WTC11 (cell line): Measurements from ENCODE around the gene RAPGEF1. TPM values are rescaled to one million over a fixed set of nuclear protein-coding genes. Genes with fewer than 3 reads are reported as not detected.

ENCODE experiments used
- ATAC-seq: fragments of 200-7000 bp; cut with Tn5 transposase; 2 replicates; pipeline ENCODE4 v1.10.0; 2021; ENCODE audit warnings: mild to moderate bottlenecking, moderate library complexity
- CTCF ChIA-PET: fragments of 300-600 bp; sonication (Branson Sonifier 250); formaldehyde crosslinking; loops from one replicate; lab custom pipeline; 2021; ENCODE audit warnings: antibody characterized with exemption; lab: Charles Lee
- POLR2A ChIA-PET: fragments of 350-600 bp; sonication (Branson Sonifier 250); formaldehyde crosslinking; loops from one replicate; lab custom pipeline; 2021; ENCODE audit warnings: antibody characterized with exemption; lab: Charles Lee
- DNase-seq: peaks from one replicate; pipeline ENCODE4 v3.0.0; 2021; ENCODE audit warnings: low spot score
- H3K27ac Mint-ChIP-seq: 2 replicates; pipeline ENCODE4 v1.8.0; 2021; ENCODE audit warnings: mixed read lengths
- H3K27me3 Mint-ChIP-seq: 2 replicates; pipeline ENCODE4 v1.8.0; 2021; ENCODE audit warnings: low read depth, mild to moderate bottlenecking, moderate library complexity, mixed read lengths
- H3K36me3 Mint-ChIP-seq: 2 replicates; pipeline ENCODE4 v1.8.0; 2021; ENCODE audit warnings: mixed read lengths
- H3K4me1 Mint-ChIP-seq: 2 replicates; pipeline ENCODE4 v1.8.0; 2022; ENCODE audit warnings: mixed read lengths
- H3K4me3 Mint-ChIP-seq: 2 replicates; pipeline ENCODE4 v1.8.0; 2021; ENCODE audit warnings: mild to moderate bottlenecking, moderate library complexity, mixed read lengths
- H3K9me3 Mint-ChIP-seq: 2 replicates; pipeline ENCODE4 v1.8.0; 2021; ENCODE audit warnings: mixed read lengths
- ATF1 ChIP-seq: sonication (generic); formaldehyde crosslinking; IDR thresholded peaks from 2 replicates; pipeline ENCODE4 v1.8.1; 2023; ENCODE audit warnings: mild to moderate bottlenecking, moderate library complexity, missing genetic modification reagents
- ATF6 ChIP-seq: sonication (generic); formaldehyde crosslinking; IDR thresholded peaks from 2 replicates; pipeline ENCODE4 v1.8.1; 2023; ENCODE audit warnings: mild to moderate bottlenecking, missing genetic modification reagents
- CTCF ChIP-seq: fragments of 200-600 bp; IDR thresholded peaks from 2 replicates; pipeline ENCODE4 v1.8.0; 2022; ENCODE audit warnings: antibody characterized with exemption
- E2F4 ChIP-seq: sonication (generic); formaldehyde crosslinking; IDR thresholded peaks from 2 replicates; pipeline ENCODE4 v1.8.1; 2022; ENCODE audit warnings: low read depth, mild to moderate bottlenecking, moderate library complexity, missing genetic modification reagents, borderline replicate concordance
- EMX1 ChIP-seq: fragments of 250-450 bp; sonication (Bioruptor Pico); IDR thresholded peaks from 2 replicates; pipeline ENCODE4 v1.8.0; 2021; ENCODE audit warnings: mild to moderate bottlenecking
- FOXK1 ChIP-seq: sonication (generic); formaldehyde crosslinking; IDR thresholded peaks from 2 replicates; pipeline ENCODE4 v1.8.0; 2022; ENCODE audit warnings: mild to moderate bottlenecking, moderate library complexity, missing genetic modification reagents
- FOXP1 ChIP-seq: sonication (generic); formaldehyde crosslinking; IDR thresholded peaks from 2 replicates; pipeline ENCODE4 v1.8.0; 2022; ENCODE audit warnings: missing genetic modification reagents, mild to moderate bottlenecking, moderate library complexity, borderline replicate concordance
- GRHL2 ChIP-seq: fragments of 250-450 bp; sonication (Bioruptor Pico); IDR thresholded peaks from 2 replicates; pipeline ENCODE4 v1.8.0; 2022; ENCODE audit warnings: mild to moderate bottlenecking, moderate library complexity; ENCODE audit not compliant: insufficient replicate concordance, severe bottlenecking
- HMGA2 ChIP-seq: fragments of 250-450 bp; sonication (Bioruptor Pico); IDR thresholded peaks from 2 replicates; pipeline ENCODE4 v1.4.0; 2021; ENCODE audit warnings: mild to moderate bottlenecking, moderate library complexity
- MAX ChIP-seq: sonication (generic); formaldehyde crosslinking; IDR thresholded peaks from 2 replicates; pipeline ENCODE4 v1.8.0; 2022; ENCODE audit warnings: mild to moderate bottlenecking, missing genetic modification reagents
- MYBL2 ChIP-seq: sonication (generic); formaldehyde crosslinking; IDR thresholded peaks from 2 replicates; pipeline ENCODE4 v1.8.1; 2023; ENCODE audit warnings: mild to moderate bottlenecking, moderate library complexity, missing genetic modification reagents
- NFYB ChIP-seq: sonication (generic); formaldehyde crosslinking; conservative IDR thresholded peaks from 2 replicates; pipeline ENCODE4 v1.8.0; 2022; ENCODE audit warnings: low read depth, missing genetic modification reagents
- NR3C1 ChIP-seq: sonication (generic); formaldehyde crosslinking; conservative IDR thresholded peaks from 2 replicates; pipeline ENCODE4 v1.8.1; 2023; ENCODE audit warnings: low read depth, mild to moderate bottlenecking, missing genetic modification reagents
- RELA ChIP-seq: sonication (generic); formaldehyde crosslinking; IDR thresholded peaks from 2 replicates; pipeline ENCODE4 v1.8.1; 2022; ENCODE audit warnings: missing genetic modification reagents, mild to moderate bottlenecking, borderline replicate concordance
- RORB ChIP-seq: fragments of 250-450 bp; sonication (Bioruptor Pico); IDR thresholded peaks from 2 replicates; pipeline ENCODE4 v1.9.0; 2021; ENCODE audit warnings: mild to moderate bottlenecking
- SMAD4 ChIP-seq: sonication (generic); formaldehyde crosslinking; IDR thresholded peaks from 2 replicates; pipeline ENCODE4 v1.8.0; 2022; ENCODE audit warnings: mild to moderate bottlenecking, missing genetic modification reagents
- TCF7 ChIP-seq: sonication (generic); formaldehyde crosslinking; IDR thresholded peaks from 2 replicates; pipeline ENCODE4 v1.8.0; 2022; ENCODE audit warnings: mild to moderate bottlenecking, low read depth, missing genetic modification reagents, moderate library complexity
- ZNF121 ChIP-seq: sonication (generic); formaldehyde crosslinking; IDR thresholded peaks from 2 replicates; pipeline ENCODE4 v1.8.0; 2023; ENCODE audit warnings: missing genetic modification reagents
- ZNF423 ChIP-seq: fragments of 250-450 bp; sonication (Bioruptor Pico); IDR thresholded peaks from 2 replicates; pipeline ENCODE4 v2.1.2; 2022; ENCODE audit warnings: mild to moderate bottlenecking, moderate library complexity
- ZNF425 ChIP-seq: fragments of 250-450 bp; sonication (Bioruptor Pico); conservative IDR thresholded peaks from 2 replicates; pipeline ENCODE4 v1.9.0; 2021; ENCODE audit warnings: mild to moderate bottlenecking
- ZNF512 ChIP-seq: sonication (generic); formaldehyde crosslinking; IDR thresholded peaks from 2 replicates; pipeline ENCODE4 v1.8.1; 2022; ENCODE audit warnings: missing genetic modification reagents, borderline replicate concordance
- ZNF671 ChIP-seq: fragments of 250-450 bp; sonication (Bioruptor Pico); IDR thresholded peaks from 2 replicates; pipeline ENCODE4 v1.8.0; 2021; ENCODE audit warnings: mild to moderate bottlenecking
- total RNA-seq: library from RNA; stranded (reverse); gene quantifications from 3 replicates; pipeline ENCODE4 v1.2.3, GENCODE V29; 2021

The RAPGEF1 gene
- total RNA-seq, 1 experiment from 2014 or later = 66.2 TPM

- TF ChIP-seq NFYB (CRISPR knock-in tag) = no peak
- TF ChIP-seq MAX (CRISPR knock-in tag) = no peak
- no peak for TF ChIP-seq TCF7
- TF ChIP-seq GRHL2 (CRISPR knock-in tag) = no peak
- TF ChIP-seq HMGA2 = no peak
- no peak for TF ChIP-seq FOXP1
- TF ChIP-seq, all 79 proteins: peak for 0
Measured at GRCh38 chr9:131744171-131744719, 4.4 kb upstream of the RAPGEF1 start (continued).

- H3K36me3 Mint-ChIP-seq = no peaks in the 10 kb centered on the region
- H3K27me3 Mint-ChIP-seq = no peaks in the 10 kb centered on the region; the same call in 1 of the 2 replicates
- no peak for DNase-seq
- ChIA-PET CTCF (interaction anchor here (0.7 to 2.1 kb wide), 4 partner anchors 9 to 516 kb away, joined by 3 to 6 read pairs (median 3); no protein-coding TSS in a partner anchor), POLR2A (no interaction called here)
- no peak overlapping the region for H3K27ac Mint-ChIP-seq
- TF ChIP-seq ATF1 (CRISPR knock-in tag) (no peak), NR3C1 (CRISPR knock-in tag) (no peak)
- H3K4me3 Mint-ChIP-seq = no peak overlapping the region
- ATAC-seq = no peak
- peaks cover 17% of the 10 kb centered on the region for H3K9me3 Mint-ChIP-seq
- peaks cover 5% of the 10 kb centered on the region for H3K4me1 Mint-ChIP-seq
Measured at GRCh38 chr9:131743501-131743900, 3.6 kb upstream of the RAPGEF1 start.

GRCh38 chr9:131743096-131743495 lies 3.2 kb upstream of the RAPGEF1 start:
- Mint-ChIP-seq H3K27me3 (no peaks in the 10 kb centered on the region; the same call in 1 of the 2 replicates), H3K36me3 (no peaks in the 10 kb centered on the region), H3K4me1 (peaks cover 7% of the 10 kb centered on the region), H3K9me3 (peaks cover 17% of the 10 kb centered on the region), H3K27ac (no peak overlapping the region), H3K4me3 (no peak overlapping the region)
- no peak for ATAC-seq
- ChIA-PET CTCF (interaction anchor here (0.6 to 2.1 kb wide), 5 partner anchors 9 to 394 kb away, joined by 3 to 7 read pairs (median 3); no protein-coding TSS in a partner anchor), POLR2A (interaction anchor here (1.0 kb wide), 1 partner anchor 9 kb away, joined by 3 read pairs; no protein-coding TSS in a partner anchor)
- no peak for DNase-seq
- TF ChIP-seq ZNF512 (CRISPR knock-in tag) (no peak), CTCF (no peak), FOXK1 (CRISPR knock-in tag) (no peak), ZNF423 (CRISPR knock-in tag) (no peak), ZNF121 (no peak), E2F4 (CRISPR knock-in tag) (no peak), ZNF671 (CRISPR knock-in tag) (no peak), MAX (CRISPR knock-in tag) (no peak), ATF6 (no peak), ZNF425 (no peak), MYBL2 (CRISPR knock-in tag) (no peak), SMAD4 (CRISPR knock-in tag) (no peak), EMX1 (CRISPR knock-in tag) (no peak), RELA (CRISPR knock-in tag) (no peak), RORB (CRISPR knock-in tag) (no peak)
